ENCODE results near the gene KDM1A. TPM values are rescaled to one million over a fixed set of nuclear protein-coding genes. Genes with fewer than 3 reads are reported as not detected.

KDM1A gene
- total and polyA plus RNA-seq, 9 of the 15 experiments (the other 6 are each of a cell fraction or from before 2014, with no cell fraction given): 59.2 to 181 (median 168) TPM

- TF ChIP-seq HINFP (tag; conservative IDR thresholded peaks at IDR 0.05; ENCODE audit: low read depth) (0 out of 2 replicates have a peak, but pooled peaks have one; percentile 12), MAX (CRISPR knock-in tag; IDR thresholded peaks at IDR 0.05) (peak; percentile 34; the same call in 1 of the 2 replicates), MAZ (CRISPR knock-in tag; conservative IDR thresholded peaks at IDR 0.05 in 1 of 2, IDR thresholded peaks at IDR 0.05 in 1 of 2) (peak in 1 of 2 experiments; percentile 59; a peak in 2 of 4 replicates), HES1 (IDR thresholded peaks at IDR 0.05; ENCODE audit: low read depth) (no peak), CREM (IDR thresholded peaks at IDR 0.05; ENCODE audit: low read depth) (peak; percentile 86), BCLAF1 (IDR thresholded peaks at IDR 0.05; ENCODE audit: borderline replicate concordance in 1 of 2, control insufficient read depth in 1 of 2, low read depth in 2 of 2, low read length in 1 of 2) (no peak), FOXP4 (CRISPR knock-in tag; IDR thresholded peaks at IDR 0.05; ENCODE audit: borderline replicate concordance) (no peak), SFPQ (IDR thresholded peaks at IDR 0.05; ENCODE audit: low read depth, low read length) (no peak), MEIS2 (IDR thresholded peaks at IDR 0.05; ENCODE audit: partially characterized antibody) (peak; percentile 4), NCOA4 (IDR thresholded peaks at IDR 0.05; ENCODE audit: partially characterized antibody) (peak; percentile 2), KLF1 (tag; IDR thresholded peaks at IDR 0.05) (0 out of 2 replicates have a peak, but pooled peaks have one; percentile 42), ETV1 (tag; conservative IDR thresholded peaks at IDR 0.05; ENCODE audit: low read depth) (peak; percentile 5; the same call in 1 of the 2 replicates), JUN (IDR thresholded peaks at IDR 0.05; ENCODE audit: borderline replicate concordance, low read depth, low read length) (0 out of 2 replicates have a peak, but pooled peaks have one; percentile 0), JUN (CRISPR knock-in tag; IDR thresholded peaks at IDR 0.05; ENCODE audit: borderline replicate concordance) (no peak), XRCC5 (IDR thresholded peaks at IDR 0.05; ENCODE audit: low read depth, low read length) (peak; percentile 53; the same call in 1 of the 2 replicates)
These were observed 42.6 kb upstream of the KDM1A start (continued) for GRCh38 chr1:22976461-22977243.

Measured in K562 (cell line).